Sigmoid colon (tissue), 7 donors: ENCODE data around the gene SLC10A3. TPM values are rescaled to one million over a fixed set of nuclear protein-coding genes. Genes with fewer than 3 reads are reported as not detected.
A peak's percentile ranks its signal among the peaks of the same experiment; 100 is the strongest.

ENCODE experiments used
- DNase-seq: peaks from one replicate; pipeline ENCODE4 v3.0.0-alpha.2; 2019
- H3K27ac ChIP-seq, 4 donors: fragments of 200-600 bp; sonication (generic); one replicate each; pipeline ENCODE4 v1.5.1; 2016 to 2019; ENCODE audit warnings: mild to moderate bottlenecking in 1 of 4
- H3K27me3 ChIP-seq, 3 donors: fragments of 200-600 bp; sonication (generic); one replicate each; pipeline ENCODE4 v1.5.1; 2019; ENCODE audit warnings: mild to moderate bottlenecking in 1 of 3
- H3K36me3 ChIP-seq, 4 donors: fragments of 200-600 bp; sonication (generic); one replicate each; pipeline ENCODE4 v1.5.1; 2016 to 2019
- H3K4me1 ChIP-seq, 4 donors: fragments of 200-600 bp; sonication (generic); one replicate each; pipeline ENCODE4 v1.5.1; 2017 to 2019
- H3K4me3 ChIP-seq, 4 donors: fragments of 200-600 bp; sonication (generic); one replicate each; pipeline ENCODE4 v1.5.1; 2017 to 2019; ENCODE audit warnings: mild to moderate bottlenecking in 2 of 4, moderate library complexity in 1 of 4
- H3K9me3 ChIP-seq, 4 donors: fragments of 200-600 bp in 3 of 4; sonication (generic) in 3 of 4; one replicate each; pipeline versions ENCODE4 v1.5.1 to v1.6.1; 2013 to 2019
- EP300 ChIP-seq, 4 donors: sonication (generic); formaldehyde crosslinking; IDR thresholded peaks; one replicate each; pipeline ENCODE4 v1.6.1; 2017; ENCODE audit warnings: antibody characterized with exemption in 4 of 4
- POLR2A ChIP-seq, 2 donors: fragments of 450-650 bp; IDR thresholded peaks; one replicate each; pipeline ENCODE4 v1.6.1; 2016; ENCODE audit warnings: antibody characterized with exemption in 2 of 2, mild to moderate bottlenecking in 2 of 2, moderate library complexity in 2 of 2
- POLR2AphosphoS5 ChIP-seq, 4 donors: sonication (generic); formaldehyde crosslinking; IDR thresholded peaks; one replicate each; pipeline ENCODE4 v1.6.1; 2017; ENCODE audit warnings: antibody characterized with exemption in 4 of 4
- WGBS, 2 donors: extraction: QIAGEN DNeasy Blood & Tissue Kit; methylation state at CpG; one replicate each; pipeline ENCODE4 v1.1.7; 2013; 5-methylcytosine and 5-hydroxymethylcytosine counted together
- intact Hi-C: fragments of 100-400 bp; cut with DNase I; formaldehyde crosslinking; loops from one replicate; pipeline ENCODE4 v1.15.1; 2023
- polyA plus RNA-seq, 3 donors: library from polyadenylated mRNA; stranded (reverse); fragments of 200-250 nt; gene quantifications; one replicate each; pipeline ENCODE4 v1.2.3, GENCODE V29; 2013
- total RNA-seq, 4 donors: library from RNA; depleted of rRNA; stranded (reverse); fragments of >200 nt; gene quantifications; one replicate each; pipeline ENCODE4 v1.1.0, GENCODE V29; 2016
- TF ChIP-seq, protein P1 (sequence below), 4 experiments: fragments of 450-650 bp in 3 of 4; fragments of 200-600 bp in 1 of 4; IDR thresholded peaks; one replicate each; pipeline ENCODE4 v1.5.1; 2016 to 2019; ENCODE audit warnings: antibody characterized with exemption in 4 of 4, mild to moderate bottlenecking in 3 of 4, moderate library complexity in 2 of 4
- donor health status: healthy with polysubstance abuse.
- donor health status: Bipolar disorder and iron deficiency.
- donor health status: healthy.

Gene SLC10A3
- total and polyA plus RNA-seq, 7 donors: 12.9 to 28.8 (median 18.6) TPM

DNA sequence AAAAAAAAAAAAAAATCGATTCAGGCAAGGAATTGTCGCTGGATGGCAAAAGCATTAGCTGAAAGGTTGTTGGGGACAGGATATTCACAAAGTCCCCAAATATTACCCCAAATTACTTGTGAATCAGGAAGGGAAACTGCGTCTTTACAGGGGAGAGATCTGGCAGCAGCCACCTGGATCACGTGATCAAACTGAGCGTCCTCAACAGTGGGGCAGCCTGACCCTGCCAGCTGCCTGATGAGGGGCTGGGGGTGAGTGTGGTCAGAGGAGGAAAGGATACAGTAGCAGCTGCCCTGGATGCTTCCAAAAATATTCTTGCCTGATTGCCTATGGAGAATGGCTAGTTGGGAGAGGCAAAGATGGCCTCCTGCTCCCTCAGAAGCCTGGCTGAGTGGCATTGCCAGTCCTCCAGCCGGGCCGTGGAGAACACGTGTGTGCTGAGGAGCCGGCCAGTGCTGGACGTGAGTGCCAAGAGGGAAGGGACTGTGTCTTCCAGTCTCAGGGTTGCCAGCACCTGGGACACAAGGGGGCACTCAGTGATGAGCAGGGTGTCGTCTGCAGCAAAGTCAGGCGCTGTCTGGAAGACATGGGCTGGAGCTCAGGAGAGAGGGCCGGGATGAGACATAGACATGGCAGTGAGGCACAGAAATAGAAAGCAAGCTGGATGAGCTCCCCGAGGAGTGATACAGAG, 8.4 kb downstream of the SLC10A3 start:
- no peak overlapping the region for H3K27ac ChIP-seq
- TF ChIP-seq, protein P1, sequence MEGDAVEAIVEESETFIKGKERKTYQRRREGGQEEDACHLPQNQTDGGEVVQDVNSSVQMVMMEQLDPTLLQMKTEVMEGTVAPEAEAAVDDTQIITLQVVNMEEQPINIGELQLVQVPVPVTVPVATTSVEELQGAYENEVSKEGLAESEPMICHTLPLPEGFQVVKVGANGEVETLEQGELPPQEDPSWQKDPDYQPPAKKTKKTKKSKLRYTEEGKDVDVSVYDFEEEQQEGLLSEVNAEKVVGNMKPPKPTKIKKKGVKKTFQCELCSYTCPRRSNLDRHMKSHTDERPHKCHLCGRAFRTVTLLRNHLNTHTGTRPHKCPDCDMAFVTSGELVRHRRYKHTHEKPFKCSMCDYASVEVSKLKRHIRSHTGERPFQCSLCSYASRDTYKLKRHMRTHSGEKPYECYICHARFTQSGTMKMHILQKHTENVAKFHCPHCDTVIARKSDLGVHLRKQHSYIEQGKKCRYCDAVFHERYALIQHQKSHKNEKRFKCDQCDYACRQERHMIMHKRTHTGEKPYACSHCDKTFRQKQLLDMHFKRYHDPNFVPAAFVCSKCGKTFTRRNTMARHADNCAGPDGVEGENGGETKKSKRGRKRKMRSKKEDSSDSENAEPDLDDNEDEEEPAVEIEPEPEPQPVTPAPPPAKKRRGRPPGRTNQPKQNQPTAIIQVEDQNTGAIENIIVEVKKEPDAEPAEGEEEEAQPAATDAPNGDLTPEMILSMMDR (IDR thresholded peaks at IDR 0.05): no peak

DNA sequence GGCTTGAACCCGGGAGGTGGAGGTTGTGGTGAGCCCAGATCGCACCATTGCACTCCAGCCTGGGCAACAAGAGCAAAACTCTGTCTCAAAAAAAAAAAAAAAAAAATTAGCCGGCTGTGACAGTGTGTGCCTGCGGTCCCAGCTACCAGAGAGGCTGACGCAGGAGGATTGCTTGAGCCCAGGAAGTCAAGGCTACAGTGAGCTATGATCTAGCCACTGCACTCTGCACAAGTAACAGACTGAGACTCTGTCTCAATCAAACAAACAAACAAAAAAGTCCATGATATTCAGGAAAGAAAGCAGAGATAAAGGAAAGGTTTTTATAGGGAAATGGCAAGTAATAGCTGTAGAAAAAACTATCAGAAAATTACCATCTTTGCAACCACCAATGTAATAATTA, 9.2 kb downstream of the SLC10A3 start:
- Histone ChIP-seq H3K9me3 (no peaks in the 10 kb centered on the region), H3K36me3 (peaks cover 0 to 12% (median 0%) of the 10 kb centered on the region in 4 donors), H3K4me1 (peaks cover 0 to 23% (median 17%) of the 10 kb centered on the region in 4 donors), H3K27ac (no peak overlapping the region), H3K27me3 (no peaks in the 10 kb centered on the region), H3K4me3 (no peak overlapping the region)
- DNase-seq: no peak
- intact Hi-C loops: no loop called here
- TF ChIP-seq POLR2AphosphoS5 (IDR thresholded peaks at IDR 0.05) (no peak), EP300 (IDR thresholded peaks at IDR 0.05) (no peak), POLR2A (IDR thresholded peaks at IDR 0.05) (no peak)
- TF ChIP-seq, protein P1 (IDR thresholded peaks at IDR 0.05): no peak
- whole genome bisulfite sequencing, 2 donors: 86 to 93% methylated on average over 5 of the region's 5 CpGs

More for the DNA sequence above, 8.4 kb downstream of the SLC10A3 start:
- Histone ChIP-seq H3K27me3 (no peaks in the 10 kb centered on the region), H3K9me3 (no peaks in the 10 kb centered on the region), H3K4me3 (no peak overlapping the region), H3K4me1 (peaks cover 0 to 26% (median 18%) of the 10 kb centered on the region in 4 donors), H3K36me3 (peaks cover 0 to 12% (median 0%) of the 10 kb centered on the region in 4 donors)
- DNase-seq: no peak
- intact Hi-C loops: no loop called here
- WGBS, 2 donors: 85 to 86% methylated on average over 14 of the region's 14 CpGs

DNA sequence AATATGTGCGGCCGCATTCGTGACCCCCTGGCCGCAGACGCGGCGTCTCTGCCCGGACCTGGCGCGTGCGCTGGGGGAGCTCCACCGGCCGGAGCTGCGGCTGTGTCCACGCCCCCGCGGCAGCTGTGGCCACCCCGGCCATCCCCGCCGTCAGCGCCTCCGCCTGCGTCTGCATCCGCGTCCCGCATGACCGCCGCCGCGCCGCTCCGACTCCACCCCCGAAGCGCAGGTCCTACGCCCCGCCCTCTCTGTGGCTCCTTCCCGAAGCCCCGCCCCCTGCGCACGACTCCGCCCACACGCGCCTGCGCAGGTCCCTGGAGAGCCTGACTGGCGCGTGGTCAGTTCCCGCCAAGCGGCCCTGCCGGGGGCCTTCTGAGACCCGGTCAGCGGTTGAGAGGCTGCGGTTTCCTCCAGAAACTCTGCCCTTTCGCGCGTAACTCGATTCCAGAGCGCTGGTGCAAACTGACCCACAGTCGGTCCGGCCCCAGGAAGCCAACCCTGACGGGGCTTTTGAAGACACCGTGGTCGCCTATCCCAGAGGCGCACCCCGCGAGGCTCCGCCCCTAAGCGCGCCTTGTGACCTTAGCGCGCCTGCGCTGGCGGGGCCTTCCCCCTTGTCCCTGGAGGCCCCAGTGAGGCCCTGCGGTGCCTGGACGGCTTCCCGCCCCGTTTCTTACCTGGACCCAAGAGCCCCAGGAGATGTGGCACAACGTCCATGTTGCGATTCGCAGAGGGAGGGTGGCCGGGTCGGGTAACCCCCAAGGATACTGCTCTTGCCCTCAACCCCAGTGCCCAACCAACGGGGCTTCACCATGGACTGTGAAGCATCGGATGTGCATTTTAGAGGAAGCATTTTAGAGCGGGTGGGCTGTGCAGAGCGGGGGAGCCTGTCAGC, 11.5 kb downstream of the SLC10A3 start, which contains the start of gene LAGE3:
LAGE3 (minus strand) TSS at position 554 of the 895 bp plus-strand sequence; CDS start at position 188, 366 bp downstream.
- H3K27ac ChIP-seq: peak within 1 kb of the TSS; percentile 82 to 85 (median 84)
- peaks cover 0 to 13% (median 5%) of the 10 kb centered on the region in 4 donors for H3K4me1 ChIP-seq
- H3K27me3 ChIP-seq: no peaks in the 10 kb centered on the region
- H3K4me3 ChIP-seq: peak within 1 kb of the TSS; percentile 37 to 57 (median 56)
- 2 to 3% methylated on average over 85 of the region's 85 CpGs for WGBS, 2 donors
- peak; percentile 96 for DNase-seq
- intact Hi-C loops: loop anchor here (5.0 kb wide), 2 partner anchors 38 to 67 kb away; partner anchors contain the start of genes FAM3A and TAFAZZIN
- no peaks in the 10 kb centered on the region for H3K9me3 ChIP-seq
- TF ChIP-seq POLR2A (IDR thresholded peaks at IDR 0.05) (peak in 1 of 2 donors; percentile 39), POLR2AphosphoS5 (IDR thresholded peaks at IDR 0.05) (peak; percentile 53 to 80 (median 72)), EP300 (IDR thresholded peaks at IDR 0.05) (no peak)
- H3K36me3 ChIP-seq: no peaks in the 10 kb centered on the region

DNA sequence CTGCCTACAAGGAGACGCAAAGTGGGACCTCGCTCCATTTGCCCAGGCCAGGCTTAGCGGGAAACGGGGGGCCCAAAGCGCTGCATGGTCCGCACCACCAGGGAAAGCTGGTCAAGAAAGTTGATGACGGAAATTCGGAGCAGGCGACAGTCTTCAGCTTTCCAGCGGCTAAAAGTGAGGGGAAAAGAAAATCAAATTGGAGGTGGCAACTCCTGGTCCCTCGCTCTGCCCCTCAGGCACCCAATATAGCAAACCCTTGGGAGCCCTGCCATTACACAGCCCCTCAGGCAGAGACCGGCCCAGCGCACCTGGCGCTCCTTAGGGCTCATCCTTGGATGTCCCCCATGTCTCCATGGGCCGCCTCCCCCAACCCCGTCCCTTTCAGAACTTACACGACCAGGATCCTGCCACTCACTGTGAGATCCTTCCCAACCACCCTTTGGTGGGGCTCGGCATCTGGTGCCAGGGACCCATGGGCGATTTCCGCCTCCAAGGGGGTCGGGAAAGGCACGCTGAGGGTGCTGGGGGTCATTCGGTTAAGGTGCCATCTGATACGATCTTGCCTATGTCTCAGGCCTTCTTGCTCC, 12.4 kb downstream of the SLC10A3 start:
- peak overlapping the region; percentile 37 to 57 (median 56) for H3K4me3 ChIP-seq
- intact Hi-C loops: loop anchor here (2.0 to 5.0 kb wide), 3 partner anchors 19 to 66 kb away; partner anchors contain the start of genes FAM3A, PLXNA3 and TAFAZZIN
- TF ChIP-seq EP300 (IDR thresholded peaks at IDR 0.05) (no peak), POLR2A (IDR thresholded peaks at IDR 0.05) (no peak), POLR2AphosphoS5 (IDR thresholded peaks at IDR 0.05) (no peak)
- TF ChIP-seq, protein P1 (IDR thresholded peaks at IDR 0.05): no peak
- no peaks in the 10 kb centered on the region for H3K9me3 ChIP-seq
- H3K27ac ChIP-seq: peak overlapping the region; percentile 82 to 85 (median 84)
- peaks cover 0 to 13% (median 5%) of the 10 kb centered on the region in 4 donors for H3K4me1 ChIP-seq
- H3K27me3 ChIP-seq: no peaks in the 10 kb centered on the region
- DNase-seq: peak; percentile 66
- 66% methylated on average over 24 of the region's 24 CpGs for WGBS, 2 donors
- H3K36me3 ChIP-seq: no peaks in the 10 kb centered on the region
